GM18517 (cell line): Measurements from ENCODE around the gene BAHD1.

Experiments
- ATAC-seq: cut with Tn5 transposase; IDR thresholded peaks from one replicate; pipeline ENCODE4 v1.9.1; 2021; ENCODE audit warnings: mild to moderate bottlenecking, moderate library complexity; ENCODE audit not compliant: unreplicated experiment

BAHD1 gene

DNA sequence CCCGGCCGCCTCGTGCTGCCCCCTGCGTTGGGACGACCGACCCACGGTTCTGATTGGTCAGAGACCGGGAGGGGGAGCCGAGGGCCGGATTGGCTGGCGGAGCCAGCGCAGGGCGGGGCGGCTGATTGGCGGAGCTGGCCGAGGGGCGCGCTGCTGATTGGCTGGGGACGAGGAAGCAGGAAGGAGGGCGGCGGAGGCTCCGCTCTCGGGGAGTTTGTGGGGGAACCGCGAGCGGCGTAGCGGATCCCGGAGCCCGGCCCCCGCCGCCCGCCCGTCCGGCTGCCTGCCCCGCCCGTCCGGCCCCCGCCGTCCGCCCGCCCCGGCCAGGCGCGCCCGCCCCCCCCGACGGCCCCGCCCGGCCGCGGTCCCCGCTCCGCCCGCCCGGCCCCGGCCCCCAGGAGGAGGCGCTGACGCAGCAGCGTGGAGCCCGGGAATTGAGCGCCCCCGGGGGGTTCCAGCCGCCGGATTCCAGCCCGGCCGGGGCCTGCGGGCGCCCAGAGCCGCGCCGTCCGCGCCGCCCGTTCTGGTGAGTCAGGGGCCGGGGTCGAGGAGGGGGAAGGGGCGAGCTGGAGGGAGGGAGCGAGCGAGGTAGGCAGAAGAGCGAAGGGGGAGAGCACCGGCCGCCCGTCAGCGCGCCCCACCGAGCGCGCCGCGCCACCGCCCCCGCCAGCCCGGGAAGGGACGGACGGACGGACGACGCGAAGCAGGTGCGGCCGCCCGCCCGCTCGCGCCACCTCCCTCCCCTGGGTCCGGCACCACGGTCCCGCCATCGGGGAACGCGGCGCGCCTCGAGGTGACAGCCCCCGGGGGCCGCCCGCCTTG, at the start of gene BAHD1:
TSS of gene BAHD1 (plus strand) at position 211 of the 822 bp plus-strand sequence. CDS start 17,512 bp downstream, outside the sequence.
- peak; percentile 88 for ATAC-seq

DNA sequence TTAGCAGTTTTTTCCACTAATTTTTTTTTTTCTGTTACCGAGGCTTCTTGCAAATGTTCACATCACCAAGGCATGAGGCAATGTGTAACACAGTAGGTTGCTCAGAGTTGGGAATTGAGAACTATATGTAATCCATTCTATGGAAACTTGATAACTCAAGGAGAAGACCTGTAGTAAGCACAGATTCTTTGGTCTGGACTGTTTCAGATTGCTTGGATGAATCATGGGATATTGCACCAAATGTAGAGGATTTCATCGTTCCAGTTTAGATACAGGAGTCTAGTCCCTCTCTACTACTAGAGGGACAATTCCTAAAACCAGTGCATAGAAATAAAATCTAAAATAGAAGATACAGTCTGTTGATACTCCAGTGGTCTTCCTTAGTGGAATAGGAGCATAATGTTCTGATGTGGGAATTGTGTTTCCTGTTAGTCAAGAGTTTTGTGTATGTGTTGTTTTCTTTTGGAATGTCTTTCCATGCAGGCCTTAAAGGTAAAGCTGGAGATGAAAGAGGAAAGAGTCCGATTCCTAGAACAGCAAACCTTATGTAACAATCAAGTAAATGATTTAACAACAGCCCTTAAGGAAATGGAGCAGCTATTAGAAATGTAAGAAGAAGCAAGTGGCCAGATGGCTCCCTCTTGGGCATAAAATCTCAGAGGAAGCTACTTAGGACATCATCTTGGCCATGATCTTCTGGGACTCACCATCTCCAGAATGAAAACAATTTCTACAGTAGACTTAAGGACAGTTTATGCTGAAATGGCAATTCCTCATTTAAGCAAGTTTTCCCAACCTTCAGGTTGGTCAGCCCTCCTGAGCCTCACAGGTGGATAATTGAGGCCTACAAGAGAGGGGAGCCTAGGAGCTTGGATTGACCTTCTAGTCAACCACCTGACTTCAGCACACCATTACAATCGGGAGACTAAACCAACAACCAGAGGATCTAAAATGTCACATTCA, 47.5 kb upstream of the BAHD1 start:
- ATAC-seq = no peak

- no peak for ATAC-seq
Observed at GRCh38 chr15:40397688-40398412, 42.9 kb upstream of the BAHD1 start.

DNA sequence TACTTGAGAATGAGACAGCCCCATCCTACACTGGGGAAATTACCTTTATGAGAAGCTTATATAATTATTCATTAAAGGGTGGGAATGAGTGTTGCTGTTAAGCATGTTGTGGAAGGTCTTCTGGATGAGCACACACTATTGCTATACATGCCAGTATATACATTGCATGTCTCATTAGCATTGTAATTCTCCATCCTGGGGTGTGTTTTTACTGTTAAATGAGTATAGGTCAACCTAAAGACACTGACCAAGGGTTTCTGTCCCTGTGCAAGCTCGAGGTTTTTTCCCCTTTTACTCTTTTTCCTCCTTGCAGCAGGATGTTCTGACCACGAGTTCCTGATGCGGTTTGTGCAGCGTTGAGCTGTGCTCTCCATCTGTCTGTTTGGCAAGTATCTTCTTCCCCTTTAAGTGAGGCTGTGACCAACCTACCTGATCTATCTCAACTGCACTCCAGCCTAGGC, 42.3 kb upstream of the BAHD1 start:
- ATAC-seq = peak; percentile 83

GRCh38 chr15:40399370-40399769, 41.4 kb upstream of the BAHD1 start:
- ATAC-seq = no peak

GRCh38 chr15:40405501-40406381, 35.0 kb upstream of the BAHD1 start, which contains the start of gene IVD:
TSS of gene IVD (plus strand) at chr15:40405795. CDS start at chr15:40405828, 33 bp downstream.
- peak; percentile 75 for ATAC-seq

DNA sequence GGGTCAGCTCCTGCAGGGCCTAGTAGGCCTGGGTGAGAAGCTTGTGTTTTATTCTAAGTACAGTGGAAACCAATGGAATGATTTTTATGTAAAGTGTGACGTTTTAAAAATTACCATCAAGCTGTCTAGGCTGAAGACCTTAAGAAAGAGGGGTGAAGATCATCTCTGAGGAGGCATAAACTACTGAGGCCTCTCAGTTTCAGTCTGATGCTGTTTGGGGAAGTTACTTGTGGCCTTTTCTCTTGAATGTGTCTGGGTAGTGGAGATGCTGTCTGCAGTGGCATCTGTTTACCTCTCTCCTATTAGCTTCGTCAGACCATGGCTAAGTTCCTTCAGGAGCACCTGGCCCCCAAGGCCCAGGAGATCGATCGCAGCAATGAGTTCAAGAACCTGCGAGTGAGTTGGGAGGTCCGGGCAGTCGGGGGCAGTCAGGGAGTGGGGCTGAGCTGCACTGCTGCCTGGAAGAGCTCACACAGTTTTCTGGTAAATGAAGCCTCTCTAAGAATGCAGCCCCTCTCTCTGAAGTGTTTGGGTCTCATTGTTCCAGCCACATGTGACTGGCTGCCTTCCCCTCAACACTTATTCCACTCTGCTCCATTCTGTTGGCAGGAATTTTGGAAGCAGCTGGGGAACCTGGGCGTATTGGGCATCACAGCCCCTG, 33.3 kb upstream of the BAHD1 start:
- peak; percentile 62 for ATAC-seq

- no peak for ATAC-seq
Observed at GRCh38 chr15:40409366-40409765, 31.4 kb upstream of the BAHD1 start.

DNA sequence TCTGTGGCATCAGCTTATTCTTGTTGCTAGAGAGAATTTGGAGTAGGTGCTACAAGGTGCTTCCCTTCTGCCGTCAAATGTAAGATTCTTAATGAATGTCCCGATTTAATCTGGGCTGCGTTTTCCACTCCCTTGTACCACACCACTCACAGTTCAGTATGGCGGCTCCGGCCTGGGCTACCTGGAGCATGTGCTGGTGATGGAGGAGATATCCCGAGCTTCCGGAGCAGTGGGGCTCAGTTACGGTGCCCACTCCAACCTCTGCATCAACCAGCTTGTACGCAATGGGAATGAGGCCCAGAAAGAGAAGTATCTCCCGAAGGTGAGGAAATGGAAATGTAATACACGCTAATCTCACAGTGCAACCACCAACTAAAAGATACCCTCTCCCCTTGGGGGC, 30.3 kb upstream of the BAHD1 start:
- ATAC-seq = no peak

GRCh38 chr15:40412095-40412759, 28.5 kb upstream of the BAHD1 start:
- ATAC-seq = no peak

- no peak for ATAC-seq
Observed at GRCh38 chr15:40413036-40413435, 27.7 kb upstream of the BAHD1 start.

GRCh38 chr15:40414816-40415215, 25.9 kb upstream of the BAHD1 start:
- no peak for ATAC-seq

DNA sequence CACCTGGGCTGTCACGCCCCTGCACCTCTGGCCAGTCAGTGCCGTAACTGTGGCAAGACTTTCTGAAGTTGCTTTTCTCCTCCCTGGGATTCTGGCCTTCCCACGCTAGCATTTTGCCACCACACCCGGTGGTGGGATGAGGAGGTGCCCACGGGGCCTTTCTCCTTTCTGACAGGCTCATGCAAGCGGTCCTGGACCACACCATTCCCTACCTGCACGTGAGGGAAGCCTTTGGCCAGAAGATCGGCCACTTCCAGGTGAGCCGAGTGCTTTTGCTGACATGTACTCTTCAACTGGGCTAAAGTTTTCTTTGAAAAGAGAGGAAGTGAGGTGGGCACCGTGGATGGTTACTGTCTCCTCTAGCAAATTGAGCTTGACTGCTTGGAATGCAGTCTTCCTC, 25.5 kb upstream of the BAHD1 start:
- no peak for ATAC-seq

DNA sequence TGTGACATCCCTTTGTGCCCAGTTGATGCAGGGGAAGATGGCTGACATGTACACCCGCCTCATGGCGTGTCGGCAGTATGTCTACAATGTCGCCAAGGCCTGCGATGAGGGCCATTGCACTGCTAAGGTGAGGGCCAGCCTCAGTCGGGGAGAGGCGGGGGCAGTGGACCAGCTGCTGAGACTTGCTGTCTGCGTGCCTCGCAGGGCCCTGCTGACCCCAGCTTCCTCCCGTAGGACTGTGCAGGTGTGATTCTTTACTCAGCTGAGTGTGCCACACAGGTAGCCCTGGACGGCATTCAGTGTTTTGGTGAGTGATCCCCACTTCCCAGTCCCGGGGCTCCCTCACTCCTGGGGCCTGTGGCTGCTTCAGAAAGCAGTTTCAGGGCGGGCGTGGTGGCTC, 24.7 kb upstream of the BAHD1 start:
- no peak for ATAC-seq

DNA sequence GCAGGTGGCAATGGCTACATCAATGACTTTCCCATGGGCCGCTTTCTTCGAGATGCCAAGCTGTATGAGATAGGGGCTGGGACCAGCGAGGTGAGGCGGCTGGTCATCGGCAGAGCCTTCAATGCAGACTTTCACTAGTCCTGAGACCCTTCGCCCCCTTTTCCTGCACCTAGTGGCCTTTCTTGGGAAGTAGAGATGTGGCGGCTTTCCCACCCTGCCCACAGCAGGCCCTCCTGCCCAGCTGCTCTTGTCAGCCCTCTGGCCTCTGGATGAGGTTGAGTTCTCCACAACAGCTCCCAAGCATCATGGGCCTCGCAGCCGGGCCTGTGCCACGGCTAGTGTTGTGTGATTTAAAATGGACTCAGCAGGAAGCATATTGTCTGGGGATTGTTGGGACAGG, 22.6 kb upstream of the BAHD1 start:
- ATAC-seq = no peak

GRCh38 chr15:40420071-40420713, 20.6 kb upstream of the BAHD1 start:
- ATAC-seq = no peak

DNA sequence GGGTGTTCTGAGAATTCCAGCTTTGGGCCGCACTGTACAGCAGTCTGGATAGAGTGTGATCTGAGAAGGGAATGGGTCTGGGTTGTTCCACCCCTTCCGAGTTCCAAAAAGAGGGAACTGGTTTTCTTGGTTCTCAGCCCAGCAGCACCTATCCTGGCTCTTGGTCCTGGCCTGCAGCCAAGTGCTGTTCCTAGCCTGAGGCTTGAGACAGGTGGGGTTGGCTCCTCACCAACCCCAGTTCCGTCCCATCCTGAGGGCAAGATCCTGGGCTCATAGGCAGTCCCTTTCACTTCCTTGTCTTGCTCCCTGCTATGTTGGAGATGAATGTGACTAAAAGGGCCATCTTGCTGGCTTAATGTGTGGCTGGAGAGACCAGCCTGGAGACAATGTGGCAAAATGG, 20.0 kb upstream of the BAHD1 start:
- ATAC-seq = no peak
